ENCODE results near the gene CACNB4. TPM values are rescaled to one million over a fixed set of nuclear protein-coding genes. Genes with fewer than 3 reads are reported as not detected.

Gene CACNB4
- total RNA-seq, 1 experiment from 2014 or later, result 1.7 TPM

DNA sequence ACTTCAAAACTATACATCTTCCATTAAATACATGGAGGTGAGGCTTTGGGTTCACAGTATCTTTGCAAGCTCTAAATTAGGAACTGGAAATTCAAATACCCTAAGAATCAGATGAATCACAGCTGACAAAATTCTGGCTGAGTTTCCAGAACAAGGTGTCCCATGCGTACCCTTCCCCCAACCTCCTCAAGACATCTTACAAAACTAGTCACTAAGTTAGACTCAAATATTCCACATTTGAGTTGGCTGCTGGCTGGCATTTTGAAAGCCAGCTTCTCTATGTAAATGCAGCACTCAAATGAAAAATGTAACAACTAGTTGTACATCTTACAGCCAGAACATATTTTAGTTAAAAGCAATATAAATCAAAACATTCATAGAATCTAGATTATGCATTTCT, 139.6 kb downstream of the CACNB4 start:
- no peaks in the 10 kb centered on the region for H3K4me1 ChIP-seq (ENCODE audit: control insufficient read depth, insufficient read depth, low read length)
- H3K4me3 ChIP-seq (ENCODE audit: low read depth in 2 of 2, low read length in 2 of 2), result no peak overlapping the region
- intact Hi-C loops (cut with micrococcal nuclease; ENCODE audit: unreplicated experiment), result no loop called here
- no peaks in the 10 kb centered on the region for H3K27me3 ChIP-seq (ENCODE audit: control insufficient read depth, insufficient read depth, low read length)
- DNase-seq (ENCODE audit: low read depth, low spot score) (no peak), ATAC-seq (no peak)
- H3K36me3 ChIP-seq (ENCODE audit: control insufficient read depth, insufficient read depth, low read length), result no peaks in the 10 kb centered on the region
- TF ChIP-seq POLR2AphosphoS5 (IDR thresholded peaks at IDR 0.05; ENCODE audit: low read depth, low read length), result no peak
- TF ChIP-seq CTCF (IDR thresholded peaks at IDR 0.05), result no peak
- TF ChIP-seq, protein P1, sequence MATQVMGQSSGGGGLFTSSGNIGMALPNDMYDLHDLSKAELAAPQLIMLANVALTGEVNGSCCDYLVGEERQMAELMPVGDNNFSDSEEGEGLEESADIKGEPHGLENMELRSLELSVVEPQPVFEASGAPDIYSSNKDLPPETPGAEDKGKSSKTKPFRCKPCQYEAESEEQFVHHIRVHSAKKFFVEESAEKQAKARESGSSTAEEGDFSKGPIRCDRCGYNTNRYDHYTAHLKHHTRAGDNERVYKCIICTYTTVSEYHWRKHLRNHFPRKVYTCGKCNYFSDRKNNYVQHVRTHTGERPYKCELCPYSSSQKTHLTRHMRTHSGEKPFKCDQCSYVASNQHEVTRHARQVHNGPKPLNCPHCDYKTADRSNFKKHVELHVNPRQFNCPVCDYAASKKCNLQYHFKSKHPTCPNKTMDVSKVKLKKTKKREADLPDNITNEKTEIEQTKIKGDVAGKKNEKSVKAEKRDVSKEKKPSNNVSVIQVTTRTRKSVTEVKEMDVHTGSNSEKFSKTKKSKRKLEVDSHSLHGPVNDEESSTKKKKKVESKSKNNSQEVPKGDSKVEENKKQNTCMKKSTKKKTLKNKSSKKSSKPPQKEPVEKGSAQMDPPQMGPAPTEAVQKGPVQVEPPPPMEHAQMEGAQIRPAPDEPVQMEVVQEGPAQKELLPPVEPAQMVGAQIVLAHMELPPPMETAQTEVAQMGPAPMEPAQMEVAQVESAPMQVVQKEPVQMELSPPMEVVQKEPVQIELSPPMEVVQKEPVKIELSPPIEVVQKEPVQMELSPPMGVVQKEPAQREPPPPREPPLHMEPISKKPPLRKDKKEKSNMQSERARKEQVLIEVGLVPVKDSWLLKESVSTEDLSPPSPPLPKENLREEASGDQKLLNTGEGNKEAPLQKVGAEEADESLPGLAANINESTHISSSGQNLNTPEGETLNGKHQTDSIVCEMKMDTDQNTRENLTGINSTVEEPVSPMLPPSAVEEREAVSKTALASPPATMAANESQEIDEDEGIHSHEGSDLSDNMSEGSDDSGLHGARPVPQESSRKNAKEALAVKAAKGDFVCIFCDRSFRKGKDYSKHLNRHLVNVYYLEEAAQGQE (IDR thresholded peaks at IDR 0.05; ENCODE audit: insufficient read depth in 1 of 2, low read depth in 2 of 2, low read length in 1 of 2), result no peak
- no peak for TF ChIP-seq TCF7L2 (IDR thresholded peaks at IDR 0.05; ENCODE audit: low read depth, low read length)
- TF ChIP-seq SIN3A (IDR thresholded peaks at IDR 0.05; ENCODE audit: borderline replicate concordance, insufficient read depth, low read depth, low read length), result no peak
- in situ Hi-C loops (cut with HindIII; ENCODE audit: low pct_unique_long_range_greater_than_20kb, low sequenced_read_pairs), result no loop called here
- no peak overlapping the region for H3K27ac ChIP-seq (ENCODE audit: low read length)
- POLR2A ChIA-PET, result no interaction called here
- CTCF ChIA-PET, result no interaction called here
- BruUV-seq (replicated peaks), result no TSS peak
- no peaks in the 10 kb centered on the region for H3K9me3 ChIP-seq (ENCODE audit: control insufficient read depth, insufficient read depth, low read depth, low read length)

DNA sequence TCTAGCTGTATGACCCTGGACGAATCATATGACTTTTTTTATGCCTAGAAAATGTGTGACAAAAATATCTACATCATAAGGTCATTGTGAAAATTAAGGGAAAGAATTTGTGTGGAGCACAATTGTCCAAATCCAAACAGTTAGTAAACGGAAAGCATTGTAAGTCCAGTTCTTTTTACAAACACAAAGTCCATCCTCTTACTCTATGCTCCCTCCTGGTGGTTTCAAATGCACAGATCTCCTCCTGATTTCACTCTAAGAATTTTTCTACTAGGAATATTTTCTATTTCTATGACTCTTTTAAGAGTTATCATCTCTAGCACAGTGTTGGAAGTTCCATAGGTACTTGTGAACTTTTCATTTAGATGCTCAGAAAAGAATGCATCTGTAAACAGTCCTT, 145.4 kb downstream of the CACNB4 start:
- CTCF ChIA-PET, result no interaction called here
- ATAC-seq, result no peak
- intact Hi-C loops (cut with micrococcal nuclease; ENCODE audit: unreplicated experiment), result no loop called here

More for the DNA sequence above, 145.4 kb downstream of the CACNB4 start:
- BruUV-seq (replicated peaks), result no TSS peak
- no peaks in the 10 kb centered on the region for H3K9me3 ChIP-seq (ENCODE audit: control insufficient read depth, insufficient read depth, low read depth, low read length)
- POLR2A ChIA-PET, result no interaction called here
- H3K27me3 ChIP-seq (ENCODE audit: control insufficient read depth, insufficient read depth, low read length), result peaks cover 20% of the 10 kb centered on the region
- DNase-seq (ENCODE audit: low read depth, low spot score), result no peak
- TF ChIP-seq, protein P1 (IDR thresholded peaks at IDR 0.05; ENCODE audit: insufficient read depth in 1 of 2, low read depth in 2 of 2, low read length in 1 of 2), result no peak
- no peak for TF ChIP-seq POLR2AphosphoS5 (IDR thresholded peaks at IDR 0.05; ENCODE audit: low read depth, low read length)
- no peak for TF ChIP-seq TCF7L2 (IDR thresholded peaks at IDR 0.05; ENCODE audit: low read depth, low read length)
- no peak for TF ChIP-seq CTCF (IDR thresholded peaks at IDR 0.05)
- TF ChIP-seq SIN3A (IDR thresholded peaks at IDR 0.05; ENCODE audit: borderline replicate concordance, insufficient read depth, low read depth, low read length), result no peak
- H3K4me1 ChIP-seq (ENCODE audit: control insufficient read depth, insufficient read depth, low read length), result no peaks in the 10 kb centered on the region
- no peak overlapping the region for H3K27ac ChIP-seq (ENCODE audit: low read length)
- no peak overlapping the region for H3K4me3 ChIP-seq (ENCODE audit: low read depth in 2 of 2, low read length in 2 of 2)
- in situ Hi-C loops (cut with HindIII; ENCODE audit: low pct_unique_long_range_greater_than_20kb, low sequenced_read_pairs), result no loop called here
- no peaks in the 10 kb centered on the region for H3K36me3 ChIP-seq (ENCODE audit: control insufficient read depth, insufficient read depth, low read length)

Measured in Panc1 (cell line).